Myocyte (in vitro differentiated cells): Measurements from ENCODE around the gene PAPSS1. TPM values are rescaled to one million over a fixed set of nuclear protein-coding genes. Genes with fewer than 3 reads are reported as not detected.

Source experiments
- DNase-seq: peaks from one replicate; pipeline ENCODE4 v3.0.0-alpha.2; 2012; ENCODE audit warnings: low read depth
- polyA plus RNA-seq: library from polyadenylated mRNA; unstranded; fragments of >200 nt; gene quantifications from one replicate; pipeline ENCODE4 v1.2.1, GENCODE V29; 2012; ENCODE audit warnings: missing spikeins
- total RNA-seq: library from RNA; depleted of rRNA; stranded (reverse); fragments of >200 nt; gene quantifications from 2 replicates; pipeline ENCODE4 v1.2.3, GENCODE V29; 2014

PAPSS1 gene
- 53.0 and 56.0 TPM in 2 replicates for total RNA-seq
- polyA plus RNA-seq, result 98.0 TPM

DNA sequence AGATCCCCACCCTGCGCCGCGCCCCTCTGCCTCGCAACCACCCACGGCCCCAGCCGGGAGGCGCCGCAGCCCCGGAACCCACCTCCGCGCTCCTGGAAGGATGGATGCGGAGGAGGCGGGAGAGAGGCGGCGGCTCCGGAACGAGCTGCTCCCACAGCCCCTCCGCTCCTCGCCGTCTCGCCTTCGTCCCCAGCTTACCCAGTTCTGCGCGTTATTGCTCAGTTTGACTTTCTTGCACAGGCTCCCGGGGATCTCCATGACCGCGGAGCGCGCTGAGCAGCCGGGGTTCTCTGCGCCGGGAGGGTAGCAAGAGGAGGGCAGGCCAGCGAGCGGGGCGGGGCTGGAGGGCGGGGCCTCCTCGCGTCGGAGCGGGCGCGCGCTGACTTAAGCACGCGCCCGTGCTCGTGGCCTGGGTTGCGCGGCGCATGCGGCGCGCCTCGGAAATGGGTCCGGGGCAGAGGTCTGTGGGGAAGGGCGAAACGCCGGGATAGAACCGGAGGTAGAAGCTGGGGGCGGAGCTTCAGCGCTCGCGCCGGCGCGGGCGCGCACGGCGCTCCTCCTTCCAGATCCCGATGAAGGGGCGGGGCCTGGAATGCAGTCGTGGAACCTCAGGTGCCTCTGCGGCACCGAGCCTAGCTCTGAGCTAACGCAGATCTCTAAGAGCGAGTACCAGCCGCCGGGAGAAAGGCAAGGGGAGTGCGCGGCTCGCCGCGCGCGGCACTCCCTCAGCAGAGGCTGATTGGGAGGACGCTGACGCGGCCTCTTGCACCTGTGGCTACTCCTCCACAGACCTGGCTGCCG lies at the start of gene PAPSS1:
Gene PAPSS1 (minus strand): TSS at position 313 of the 801 bp plus-strand sequence. CDS start 55 bp downstream, at position 258.
- DNase-seq, result peak; percentile 96

DNA sequence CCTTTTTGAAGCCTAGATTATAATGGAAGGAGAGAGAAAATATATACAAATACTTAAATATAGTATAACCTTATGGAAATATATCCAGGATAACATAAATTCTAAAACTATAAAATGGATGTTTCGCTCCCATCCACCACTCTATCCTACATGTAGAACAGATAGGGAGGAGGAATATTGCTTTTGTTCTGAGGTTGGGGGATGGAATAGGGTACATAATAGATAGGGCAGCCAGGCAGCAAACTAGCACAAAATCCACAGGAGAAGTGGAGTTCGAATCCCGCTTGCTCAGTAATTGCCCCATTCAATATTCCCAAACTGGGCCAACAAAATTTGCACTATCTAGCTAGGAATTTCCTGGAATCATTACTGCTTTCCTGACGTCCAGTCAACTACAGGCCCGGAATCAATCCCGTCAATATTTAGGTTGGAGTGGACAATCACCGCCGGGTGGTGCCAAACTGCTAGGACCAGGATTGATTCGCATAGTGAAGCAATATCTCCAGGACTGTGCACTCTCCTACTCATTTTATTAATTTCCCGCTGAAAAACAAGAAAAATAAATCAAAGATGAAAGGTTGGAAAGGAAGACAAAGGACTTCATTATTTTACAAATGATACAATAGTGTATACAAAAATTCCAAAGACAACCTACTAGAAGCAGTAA lies 40.4 kb upstream of the PAPSS1 start:
- DNase-seq, result no peak

DNA sequence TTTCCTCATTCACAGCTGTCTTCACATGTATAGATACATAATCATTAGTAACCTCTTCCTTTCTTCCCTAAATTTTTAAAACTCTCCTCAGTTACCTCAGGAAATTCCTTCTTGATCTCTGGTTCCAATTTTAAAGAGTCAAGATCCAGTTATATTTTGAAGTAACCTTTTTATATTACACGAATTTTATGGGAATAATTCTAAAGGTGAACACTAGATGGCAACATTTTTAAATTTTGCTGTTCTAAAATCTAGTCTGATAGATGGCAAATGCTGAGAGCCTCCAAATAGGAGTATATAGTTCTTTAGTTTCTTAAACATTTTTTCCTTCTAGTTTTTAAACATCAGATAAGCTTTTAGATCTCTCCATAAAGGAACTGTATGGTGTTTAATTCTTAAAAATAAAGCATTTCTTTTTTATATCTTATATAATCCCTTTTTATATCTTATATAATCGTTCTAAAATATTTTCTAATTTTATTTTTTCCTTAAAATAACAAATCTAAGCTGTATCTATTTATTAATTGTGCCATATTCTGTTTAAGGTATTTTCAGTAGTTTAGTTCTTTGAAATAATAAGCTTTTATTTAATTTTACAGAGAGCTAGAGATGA lies 37.9 kb upstream of the PAPSS1 start:
- peak; percentile 53 for DNase-seq

DNA sequence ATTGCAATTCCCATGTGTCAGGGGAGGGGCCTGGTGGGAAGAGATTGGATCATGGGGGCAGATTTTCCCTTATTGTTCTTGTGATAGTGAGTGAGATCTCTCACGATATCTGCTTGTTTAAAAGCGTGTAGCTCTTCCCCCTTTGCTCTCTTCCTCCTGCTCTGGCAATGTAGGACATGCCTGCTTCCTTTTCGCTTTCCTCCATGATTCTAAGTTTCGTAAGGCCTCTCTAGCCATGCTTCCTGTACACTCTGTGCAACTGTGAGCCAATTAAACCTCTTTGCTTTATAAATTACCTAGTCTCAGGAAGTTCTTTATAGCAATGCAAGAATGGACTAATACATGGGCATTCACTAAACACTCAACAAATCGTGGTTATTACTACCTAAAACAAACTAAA lies 37.2 kb upstream of the PAPSS1 start:
- no peak for DNase-seq

DNA sequence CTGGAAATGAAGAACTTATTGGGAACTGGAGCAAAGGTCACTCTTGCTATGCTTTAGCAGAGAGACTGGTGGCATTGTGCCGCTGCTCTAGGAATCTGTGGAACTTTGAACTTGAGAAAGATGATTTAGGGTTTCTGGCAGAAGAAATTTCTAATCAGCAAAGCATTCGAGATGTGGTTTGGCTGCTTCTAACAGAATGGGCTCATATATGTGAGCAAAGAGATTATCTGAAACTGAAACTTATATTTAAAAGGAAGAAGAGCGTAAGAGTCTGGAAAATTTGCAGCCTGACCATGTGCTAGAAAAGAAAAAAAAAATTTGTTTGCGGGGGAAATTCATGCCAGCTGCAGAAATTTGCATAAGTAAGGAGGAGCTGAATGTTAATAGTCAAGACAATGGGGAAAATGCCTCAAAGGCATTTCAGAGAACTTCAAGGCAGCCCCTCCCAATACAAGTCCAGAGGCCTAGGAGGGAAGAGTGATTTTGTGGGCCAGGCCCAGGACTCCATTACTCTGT lies 35.9 kb upstream of the PAPSS1 start:
- DNase-seq, result no peak

DNA sequence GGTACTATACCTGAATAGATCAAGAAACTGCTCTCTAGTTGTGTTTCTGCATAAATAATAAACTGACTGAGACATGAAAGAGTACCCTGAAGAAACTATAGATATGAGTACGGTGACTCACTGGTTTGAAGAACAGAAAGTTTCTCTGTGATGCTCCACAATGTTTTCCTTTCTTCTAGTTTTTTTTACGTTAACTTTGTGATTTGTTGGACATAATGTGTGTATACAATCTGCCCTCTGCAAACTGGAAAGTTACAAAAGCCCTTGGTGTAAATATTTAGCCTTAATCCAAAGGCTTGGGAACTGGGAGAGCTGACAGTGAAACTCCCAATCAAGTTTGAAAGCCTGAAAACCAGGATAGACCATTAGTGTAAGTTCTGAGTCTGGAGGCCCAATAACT lies 31.6 kb upstream of the PAPSS1 start:
- DNase-seq, result no peak

DNA sequence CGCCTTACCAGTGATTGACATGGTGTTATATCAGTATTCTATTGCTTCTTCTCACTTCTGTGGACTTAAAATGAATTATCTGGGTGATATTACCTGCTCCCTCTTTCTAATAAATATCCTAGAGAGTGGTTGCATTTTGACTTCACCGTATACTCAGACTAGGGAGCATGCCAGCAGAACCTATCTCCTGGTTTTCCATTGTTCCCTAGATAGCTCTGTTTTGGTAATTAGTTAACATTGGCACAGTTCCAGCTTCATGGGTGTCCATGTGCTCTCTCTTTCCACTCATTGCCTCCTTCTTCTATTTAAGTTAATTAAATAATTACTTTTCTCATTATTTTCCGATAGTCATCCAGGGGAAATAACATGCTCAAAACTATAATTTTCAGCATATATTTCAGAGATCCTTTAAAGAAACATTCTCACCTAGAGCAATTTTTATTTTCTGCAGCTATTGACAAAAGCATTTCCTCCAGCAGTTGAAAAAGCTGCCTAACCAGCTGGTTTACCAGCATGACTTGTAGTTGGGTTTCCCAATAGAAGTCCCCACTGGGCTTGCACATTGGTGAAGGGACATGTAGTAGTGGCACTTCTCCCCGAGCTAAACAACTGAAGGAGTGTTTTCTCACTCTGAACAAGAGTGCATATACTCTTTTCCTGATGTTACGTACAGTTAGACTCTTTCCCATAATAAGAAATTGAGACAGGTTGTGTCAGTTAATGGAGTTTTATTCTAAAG lies 27.9 kb upstream of the PAPSS1 start:
- DNase-seq, result no peak

DNA sequence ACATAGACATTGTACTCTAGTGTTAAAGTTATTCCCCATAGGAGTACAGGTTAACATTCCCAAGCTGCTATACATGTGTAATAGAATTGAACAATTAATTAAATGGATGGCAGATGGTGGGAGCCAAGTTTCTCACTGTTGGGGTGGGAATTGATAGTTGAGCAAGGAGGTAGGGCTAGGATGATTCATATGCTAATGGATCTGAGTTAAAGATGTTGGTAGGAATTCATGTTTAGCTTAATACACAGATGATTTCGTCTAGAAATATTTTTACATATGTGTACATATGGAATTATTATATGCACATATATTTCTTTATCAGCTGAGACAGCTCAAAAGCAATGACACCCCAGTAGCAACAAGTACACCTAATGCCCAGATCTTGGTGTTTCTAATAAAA lies 26.1 kb upstream of the PAPSS1 start:
- no peak for DNase-seq

DNA sequence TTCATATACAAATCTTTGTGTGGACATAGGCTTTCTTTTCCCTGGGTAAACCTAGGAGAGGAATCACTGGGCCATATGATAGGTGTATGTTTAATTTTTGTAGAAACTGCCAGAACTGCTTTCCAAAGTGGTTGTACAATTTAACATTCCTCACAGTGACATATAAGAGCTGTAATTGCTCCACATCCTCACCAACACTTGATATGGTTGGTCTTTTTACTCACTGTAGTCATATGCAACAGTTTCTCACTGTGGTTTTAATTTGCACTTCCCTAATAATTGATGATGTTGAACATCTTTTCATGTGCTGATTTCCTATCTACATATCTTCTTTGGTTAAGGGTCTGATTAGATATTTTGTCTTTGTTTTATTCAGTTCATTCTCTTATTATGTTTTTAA lies 24.5 kb upstream of the PAPSS1 start:
- no peak for DNase-seq

DNA sequence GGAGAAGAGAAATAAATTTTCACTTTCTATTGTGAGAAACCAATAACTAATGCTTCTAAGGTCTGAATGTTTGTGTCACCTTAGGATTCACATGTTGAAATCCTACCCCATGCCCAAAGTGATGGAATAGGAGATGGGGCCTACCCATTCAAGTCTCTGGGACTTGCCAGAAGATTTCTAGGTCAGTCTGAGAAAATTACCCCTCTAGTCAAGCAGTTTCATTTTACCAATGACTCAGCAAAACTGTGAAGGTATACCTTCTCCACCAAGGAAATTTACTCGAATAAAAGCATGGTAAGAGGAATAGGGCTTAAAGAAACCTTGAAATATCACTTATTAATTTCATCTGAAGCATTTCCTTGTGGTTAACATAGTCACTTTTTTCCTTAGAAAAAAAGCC lies 23.5 kb upstream of the PAPSS1 start:
- no peak for DNase-seq

DNA sequence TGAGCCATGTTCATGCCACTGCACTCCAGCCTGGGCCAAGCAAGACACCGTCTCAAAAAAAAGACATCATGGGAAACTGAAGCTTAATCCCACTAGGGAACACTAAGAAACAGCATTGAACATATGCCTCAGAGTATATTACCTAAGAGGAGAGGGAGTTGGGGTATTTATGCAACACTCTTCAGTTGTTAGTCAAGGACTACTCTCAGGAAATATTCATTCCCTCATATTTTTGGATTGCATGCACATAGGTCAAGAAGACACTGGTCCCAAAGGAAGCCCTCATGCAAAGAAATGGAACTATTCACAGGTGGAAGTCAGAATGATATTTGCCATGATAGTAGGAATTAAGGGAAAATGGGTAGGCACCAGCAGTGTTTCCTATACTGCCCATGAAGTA lies 22.8 kb upstream of the PAPSS1 start:
- no peak for DNase-seq

DNA sequence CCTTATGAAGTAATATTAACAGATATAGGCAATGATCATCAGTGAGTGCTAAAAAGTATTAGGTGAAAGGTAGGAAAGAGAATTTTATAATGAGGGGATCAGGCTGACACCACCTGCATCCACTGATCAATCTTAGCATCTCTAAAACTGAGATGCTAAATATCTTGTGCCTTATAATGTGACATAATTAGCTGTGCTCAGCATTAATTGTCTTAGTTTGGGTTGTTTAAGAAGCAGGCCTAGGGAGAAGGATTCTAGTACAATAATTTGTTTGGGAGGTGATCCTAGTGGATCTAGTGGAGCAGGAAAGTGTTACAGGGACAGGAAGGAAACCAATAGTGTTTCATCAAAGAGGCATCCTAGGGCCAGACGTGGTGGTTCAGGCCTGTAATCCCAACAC lies 22.2 kb upstream of the PAPSS1 start:
- DNase-seq, result no peak

DNA sequence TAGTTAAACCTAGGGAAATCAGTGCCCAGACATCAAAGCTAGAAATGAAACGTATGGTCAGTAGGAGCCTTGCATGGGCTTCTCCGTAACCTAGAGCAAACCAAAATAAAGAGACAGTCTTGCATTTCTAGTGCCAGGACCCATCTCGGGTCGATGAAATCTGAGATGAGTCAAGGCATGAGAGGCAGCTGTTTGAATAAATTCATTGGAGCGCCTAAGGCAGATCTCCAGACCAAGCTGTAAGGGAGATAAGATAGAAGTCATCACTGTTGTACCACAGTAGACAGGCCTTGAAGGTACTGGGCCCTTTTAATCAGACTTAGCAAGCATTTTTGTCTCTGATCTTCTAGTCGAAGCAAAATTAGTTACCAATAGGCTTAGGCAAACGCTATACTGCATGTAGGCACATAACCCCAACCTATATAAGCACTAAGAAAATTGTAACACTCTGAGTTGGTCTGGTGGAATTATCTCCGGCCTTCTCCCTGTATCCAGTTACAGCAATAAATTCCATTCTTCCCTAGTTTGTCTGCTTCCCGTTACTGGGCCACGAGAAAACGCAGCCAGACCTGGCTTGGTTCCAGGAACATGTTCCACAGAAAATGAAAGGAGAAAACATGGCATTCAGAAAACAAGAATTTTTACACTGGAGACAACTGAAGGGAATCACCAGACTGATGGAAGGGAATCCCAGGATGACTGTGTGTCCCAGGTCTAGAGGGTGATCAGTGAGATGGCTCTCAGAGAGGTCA lies 21.1 kb upstream of the PAPSS1 start:
- peak; percentile 90 for DNase-seq

DNA sequence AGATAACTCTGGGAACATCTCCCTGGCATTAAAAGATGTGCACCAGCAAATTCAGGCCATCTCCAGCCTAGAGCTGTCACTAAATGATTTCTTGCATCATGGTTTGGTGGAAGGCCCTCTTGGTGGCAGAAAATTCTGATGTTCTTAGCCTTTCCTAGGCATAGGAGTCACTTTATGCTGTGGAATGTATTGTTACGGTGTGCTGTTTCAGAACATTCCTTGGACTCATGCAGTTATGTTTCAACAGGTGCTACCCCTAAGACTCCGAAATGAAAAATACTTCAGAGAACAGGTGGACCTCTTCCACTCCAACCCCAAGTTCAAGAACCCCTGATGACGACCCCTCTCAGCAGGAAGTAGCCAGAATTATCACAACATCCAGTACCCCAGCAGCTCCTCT lies 20.3 kb upstream of the PAPSS1 start:
- peak; percentile 47 for DNase-seq

DNA sequence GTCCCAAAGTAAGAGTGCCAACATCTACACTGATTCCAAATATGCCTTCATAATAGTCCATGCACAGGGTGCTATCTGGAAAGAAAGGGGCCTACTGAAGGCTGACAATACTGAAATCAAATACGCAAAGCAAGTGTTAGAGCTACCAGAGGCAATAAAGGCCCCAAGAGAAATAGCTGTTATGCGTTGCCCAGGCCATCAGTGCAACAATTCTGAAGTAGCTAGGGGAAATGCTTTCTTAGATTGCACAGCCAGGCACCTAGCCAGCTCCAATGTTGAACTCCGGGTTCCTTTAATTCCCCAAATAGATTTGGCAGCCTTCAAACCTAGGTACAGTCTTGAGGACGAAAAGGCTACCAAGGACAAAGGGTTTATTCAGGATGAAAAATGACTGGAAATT lies 17.4 kb upstream of the PAPSS1 start:
- no peak for DNase-seq

DNA sequence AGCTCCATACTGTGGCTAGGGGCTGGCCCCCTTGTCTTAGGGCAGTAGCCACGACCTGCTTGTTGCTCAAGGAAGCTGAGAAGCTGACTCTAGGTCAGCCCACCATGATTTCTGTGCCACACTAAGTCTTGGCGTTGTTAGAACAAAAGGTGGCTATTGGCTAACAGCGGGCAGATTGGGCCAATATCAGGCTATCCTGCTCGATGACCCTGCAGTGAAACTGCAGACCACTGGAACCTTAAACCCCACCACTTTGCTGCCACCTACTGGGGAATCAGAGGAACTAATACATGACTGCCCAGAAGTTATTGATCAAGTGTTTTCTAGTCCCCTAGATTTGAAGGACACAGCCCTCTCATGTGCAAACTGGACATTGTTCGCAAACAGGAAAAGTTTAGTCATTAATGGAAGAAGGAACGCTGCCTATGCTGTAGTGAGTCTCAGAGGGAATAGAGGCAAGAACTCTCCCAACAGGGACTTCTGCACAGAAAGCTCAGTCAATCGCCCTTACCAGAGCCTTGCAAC lies 17.0 kb upstream of the PAPSS1 start:
- peak; percentile 52 for DNase-seq

DNA sequence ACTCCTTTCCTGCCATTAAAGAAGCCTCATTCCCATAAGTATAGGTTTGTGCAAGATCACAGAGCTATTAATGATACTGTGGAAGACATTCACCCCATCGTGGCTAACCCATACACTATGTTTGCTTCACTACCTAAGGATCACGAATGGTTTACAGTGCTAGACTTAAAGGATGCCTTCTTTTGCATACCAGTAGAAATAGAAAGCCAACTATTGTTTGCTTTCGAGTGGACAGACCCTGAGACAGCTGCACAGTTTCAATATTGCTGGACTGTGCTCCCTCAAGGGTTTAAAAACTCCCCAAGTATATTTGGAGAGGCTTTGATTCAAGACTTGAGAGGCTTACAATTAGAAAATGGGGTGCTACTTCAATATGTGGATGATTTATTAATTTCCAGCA lies 16.0 kb upstream of the PAPSS1 start:
- DNase-seq, result no peak

DNA sequence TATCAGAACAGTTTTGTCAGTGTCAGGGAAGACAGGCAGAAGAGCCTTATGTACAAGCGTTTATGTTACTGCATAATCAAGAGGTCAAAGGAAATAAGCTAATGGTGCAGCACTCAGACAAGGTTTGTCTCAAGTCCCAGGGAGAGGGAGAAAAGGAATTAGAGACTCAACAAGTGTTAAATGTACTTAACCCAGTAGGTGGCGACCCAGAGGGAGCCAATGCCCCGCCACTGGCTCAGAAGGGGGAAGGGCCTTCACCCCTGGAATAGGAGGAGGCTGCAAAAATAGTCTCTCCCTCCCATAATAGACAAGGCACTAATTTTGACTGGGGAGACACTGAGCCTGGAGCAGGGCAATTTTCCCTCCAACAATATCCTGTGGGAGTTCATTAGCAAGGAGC lies 14.1 kb upstream of the PAPSS1 start:
- no peak for DNase-seq

DNA sequence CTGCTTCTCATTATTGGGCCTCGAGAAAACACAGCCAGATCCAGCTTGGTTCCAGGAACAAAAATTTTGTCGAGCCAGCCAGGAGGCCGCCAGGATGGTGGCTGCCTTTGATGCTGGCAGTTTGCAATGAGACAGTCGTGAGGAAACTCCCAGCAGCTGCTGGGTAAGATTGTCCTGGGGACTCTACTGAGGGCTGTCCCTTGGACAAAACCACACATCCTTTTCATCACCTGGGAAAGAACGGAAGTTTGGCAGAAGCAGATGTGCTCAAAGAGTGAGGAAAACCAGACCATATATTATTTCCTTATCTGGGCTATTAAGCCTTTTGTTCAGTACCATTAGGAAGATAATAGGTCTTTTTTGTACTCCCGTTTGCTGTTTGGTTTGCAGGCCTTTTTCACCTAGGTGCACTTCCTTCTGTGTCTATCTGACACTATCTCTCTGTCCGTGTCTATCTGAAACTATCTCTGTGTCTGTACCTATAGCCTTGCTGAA lies 13.4 kb upstream of the PAPSS1 start:
- DNase-seq, result no peak

DNA sequence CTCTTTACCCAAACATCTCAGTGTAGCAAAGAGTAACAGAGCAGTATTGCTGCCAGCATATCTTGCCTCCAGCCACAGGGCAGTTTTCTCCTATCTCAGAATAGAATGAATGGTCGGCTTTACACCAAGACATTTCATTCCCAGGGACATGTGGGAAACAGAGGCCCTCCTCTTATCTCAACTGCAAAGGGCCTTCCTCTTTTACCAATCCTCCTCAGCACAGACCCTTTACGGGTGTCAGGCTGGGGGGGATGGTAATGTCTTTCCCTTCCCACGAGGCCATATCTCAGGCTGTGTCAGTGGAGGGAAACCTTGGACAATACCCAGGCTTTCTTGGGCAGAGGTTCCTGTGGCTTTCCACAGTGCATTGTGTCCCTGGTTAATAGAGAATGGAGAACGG lies 9.0 kb upstream of the PAPSS1 start:
- DNase-seq, result peak; percentile 47
